KOPT-K1 (cell line): ENCODE measurements around the gene KRT20.

ENCODE experiments used
- H3K27ac ChIP-seq: fragments of 200-600 bp; sonication (generic); 2 replicates; pipeline ENCODE4 v1.5.1; 2016; ENCODE audit warnings: antibody characterized with exemption, mild to moderate bottlenecking, low read depth, low read length; ENCODE audit not compliant: poor library complexity, severe bottlenecking
- H3K36me3 ChIP-seq: fragments of 200-600 bp; sonication (generic); 2 replicates; pipeline ENCODE4 v1.5.1; 2017; ENCODE audit warnings: antibody characterized with exemption, mild to moderate bottlenecking, low read length, moderate library complexity; ENCODE audit not compliant: insufficient read depth
- H3K9me3 ChIP-seq: fragments of 200-600 bp; sonication (generic); 2 replicates; pipeline ENCODE4 v1.5.1; 2017; ENCODE audit warnings: antibody characterized with exemption, low read length, mild to moderate bottlenecking; ENCODE audit not compliant: insufficient read depth, poor library complexity, severe bottlenecking

Gene KRT20

DNA sequence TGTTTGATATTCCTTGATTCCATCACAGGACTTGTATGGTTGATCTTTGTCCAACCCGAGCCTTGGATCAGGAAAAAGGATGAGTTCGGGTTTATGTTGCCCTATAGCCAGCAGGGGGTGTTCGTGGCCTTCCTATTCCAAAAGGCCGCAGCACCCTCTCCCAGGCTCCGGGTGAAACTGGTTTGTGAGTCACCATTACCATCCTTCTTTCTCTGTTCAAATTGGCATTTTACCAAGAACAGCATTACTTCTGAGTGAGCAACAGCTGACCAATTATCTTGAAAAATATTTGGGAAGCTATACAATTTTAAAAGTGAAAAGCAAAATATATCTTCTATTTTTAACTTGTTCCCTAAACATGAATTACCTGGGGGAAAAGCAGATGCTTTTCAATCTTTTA lies 24.3 kb upstream of the KRT20 start:
- Histone ChIP-seq H3K9me3 (no peaks in the 10 kb centered on the region), H3K27ac (no peak overlapping the region), H3K36me3 (no peaks in the 10 kb centered on the region)

GRCh38 chr17:40906613-40907012 lies 21.6 kb upstream of the KRT20 start:
- no peaks in the 10 kb centered on the region for H3K36me3 ChIP-seq
- H3K9me3 ChIP-seq: no peaks in the 10 kb centered on the region
- no peak overlapping the region for H3K27ac ChIP-seq

GRCh38 chr17:40905370-40905769 lies 20.3 kb upstream of the KRT20 start:
- H3K27ac ChIP-seq: no peak overlapping the region
- H3K36me3 ChIP-seq: no peaks in the 10 kb centered on the region
- H3K9me3 ChIP-seq: no peaks in the 10 kb centered on the region

DNA sequence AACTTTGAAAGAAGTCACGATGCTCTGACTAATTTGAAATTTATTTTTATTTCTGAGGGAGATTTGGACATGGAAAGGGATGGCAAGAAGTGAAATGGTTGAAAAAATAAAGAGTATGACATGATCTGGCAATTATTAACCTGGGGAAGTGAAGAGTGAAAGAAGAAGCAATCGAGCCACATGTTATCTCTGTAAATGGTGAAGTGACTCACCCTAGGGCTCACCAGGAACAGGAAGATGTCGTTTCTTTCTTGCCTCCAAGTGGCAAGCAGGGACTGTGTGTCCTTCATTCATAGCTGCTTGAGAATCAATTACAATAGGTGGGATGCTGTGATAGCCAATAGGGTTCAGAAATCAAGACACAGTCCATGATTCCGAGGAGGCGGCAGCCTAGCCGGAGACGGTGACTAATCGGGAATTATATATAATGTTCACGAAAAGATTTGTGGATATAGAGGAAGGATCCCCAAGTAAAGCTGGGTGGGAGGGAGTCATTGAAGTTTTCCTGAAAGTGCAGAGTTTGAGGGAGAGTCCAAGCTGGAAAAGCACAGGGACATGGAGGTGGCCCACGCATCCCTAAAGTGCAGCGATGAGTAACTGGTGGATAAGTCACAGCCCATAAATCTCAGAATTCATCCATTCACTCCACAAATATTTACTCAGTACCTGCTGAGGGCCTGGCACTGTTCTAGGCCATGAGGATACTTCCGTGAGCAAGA lies 18.2 kb upstream of the KRT20 start:
- Histone ChIP-seq H3K36me3 (no peaks in the 10 kb centered on the region), H3K9me3 (no peaks in the 10 kb centered on the region), H3K27ac (no peak overlapping the region)

GRCh38 chr17:40902498-40902897 lies 17.5 kb upstream of the KRT20 start:
- H3K27ac ChIP-seq: no peak overlapping the region
- H3K36me3 ChIP-seq: no peaks in the 10 kb centered on the region
- no peaks in the 10 kb centered on the region for H3K9me3 ChIP-seq

GRCh38 chr17:40901981-40902474 lies 17.0 kb upstream of the KRT20 start:
- Histone ChIP-seq H3K36me3 (no peaks in the 10 kb centered on the region), H3K9me3 (no peaks in the 10 kb centered on the region), H3K27ac (no peak overlapping the region)

GRCh38 chr17:40900809-40901356 lies 15.8 kb upstream of the KRT20 start:
- H3K36me3 ChIP-seq: no peaks in the 10 kb centered on the region
- no peak overlapping the region for H3K27ac ChIP-seq
- no peaks in the 10 kb centered on the region for H3K9me3 ChIP-seq

DNA sequence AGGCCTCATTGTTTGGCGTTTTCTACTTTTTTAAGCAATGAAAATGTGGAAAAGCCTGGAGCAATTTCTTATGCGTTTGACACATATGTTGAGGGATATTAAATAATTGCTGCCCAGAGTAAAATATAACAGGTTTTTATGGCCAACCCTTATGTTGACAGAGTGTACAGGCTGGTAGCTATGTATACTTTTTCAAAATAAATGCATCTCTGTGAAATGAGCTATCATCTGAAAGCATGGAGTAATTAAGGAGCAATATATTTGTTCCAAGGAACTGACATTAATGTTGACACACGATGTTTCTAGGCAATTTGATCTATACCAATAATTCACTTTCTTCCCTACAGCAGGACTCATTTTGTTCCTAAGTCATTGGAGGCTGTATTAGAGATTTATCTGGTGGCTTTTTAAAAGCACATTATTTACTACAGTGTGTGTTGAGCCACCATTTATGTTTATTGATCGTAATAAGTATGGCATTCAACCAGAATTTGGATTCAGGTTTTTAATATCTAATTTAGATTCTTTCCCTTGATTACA lies 11.9 kb upstream of the KRT20 start:
- Histone ChIP-seq H3K27ac (no peak overlapping the region), H3K36me3 (no peaks in the 10 kb centered on the region), H3K9me3 (no peaks in the 10 kb centered on the region)

- Histone ChIP-seq H3K36me3 (no peaks in the 10 kb centered on the region), H3K9me3 (no peaks in the 10 kb centered on the region), H3K27ac (no peak overlapping the region)
Measured at GRCh38 chr17:40895106-40895730, 10.2 kb upstream of the KRT20 start.

GRCh38 chr17:40888196-40888720 lies 3.2 kb upstream of the KRT20 start:
- Histone ChIP-seq H3K27ac (no peak overlapping the region), H3K36me3 (no peaks in the 10 kb centered on the region), H3K9me3 (no peaks in the 10 kb centered on the region)

- Histone ChIP-seq H3K27ac (no peak overlapping the region), H3K36me3 (no peaks in the 10 kb centered on the region), H3K9me3 (no peaks in the 10 kb centered on the region)
Measured at GRCh38 chr17:40886090-40886489, 1.0 kb upstream of the KRT20 start.

- Histone ChIP-seq H3K36me3 (no peaks in the 10 kb centered on the region), H3K9me3 (no peaks in the 10 kb centered on the region), H3K27ac (no peak overlapping the region)
Measured at GRCh38 chr17:40883626-40884334, 1.3 kb downstream of the KRT20 start.

DNA sequence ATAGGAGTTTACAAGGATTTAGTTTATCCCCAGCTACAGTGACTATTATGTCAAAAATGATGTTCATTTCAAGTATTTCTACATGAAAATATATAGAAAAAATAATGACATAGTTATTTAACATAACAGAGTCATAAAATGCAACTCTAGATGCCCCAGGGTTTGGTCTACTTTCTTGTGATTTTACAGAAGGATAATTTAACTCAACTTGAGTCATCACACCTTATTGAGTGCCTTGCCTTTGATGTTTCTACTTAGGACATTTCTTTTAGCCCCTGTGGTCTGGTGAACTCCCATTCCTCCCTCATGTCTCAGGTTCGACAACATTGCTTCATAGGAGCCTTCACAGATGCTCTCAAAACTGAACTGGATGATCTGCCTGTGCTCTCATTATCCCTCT lies 2.0 kb downstream of the KRT20 start:
- H3K9me3 ChIP-seq: no peaks in the 10 kb centered on the region
- no peaks in the 10 kb centered on the region for H3K36me3 ChIP-seq
- no peak overlapping the region for H3K27ac ChIP-seq

- no peaks in the 10 kb centered on the region for H3K36me3 ChIP-seq
- H3K9me3 ChIP-seq: no peaks in the 10 kb centered on the region
- no peak overlapping the region for H3K27ac ChIP-seq
Measured at GRCh38 chr17:40879026-40879425, 6.0 kb downstream of the KRT20 start.

DNA sequence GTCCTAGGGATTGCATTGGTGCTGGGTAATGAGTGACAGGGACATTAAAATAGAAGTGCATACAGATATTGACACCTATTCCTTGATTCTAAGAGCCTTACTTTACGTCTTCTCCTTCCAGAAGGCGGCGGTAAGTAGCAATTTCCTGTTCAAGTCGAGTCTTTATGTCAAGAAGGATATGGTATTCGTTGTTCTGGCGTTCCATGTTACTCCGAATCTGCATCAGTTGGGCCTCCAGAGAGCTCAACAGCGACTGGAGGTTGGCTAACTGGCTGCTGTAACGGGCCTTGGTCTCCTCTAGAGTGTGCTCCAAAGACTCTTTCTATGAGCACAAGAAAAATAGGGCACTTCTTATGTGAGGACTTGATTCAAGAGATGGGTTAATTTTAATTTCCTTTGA lies 7.0 kb downstream of the KRT20 start:
- Histone ChIP-seq H3K36me3 (no peaks in the 10 kb centered on the region), H3K9me3 (no peaks in the 10 kb centered on the region), H3K27ac (no peak overlapping the region)
